Stimulated activated CD8-positive, alpha-beta memory T cell treated with anti-CD3 and anti-CD28 coated beads, Interleukin-12 subunit alpha, Interleukin-12 subunit beta, amount 100 ng/mL, for 1 hour (primary cell): Measurements from ENCODE around the gene SRM.
A peak's percentile ranks its signal among the peaks of the same experiment; 100 is the strongest.
"Not testable (repeated sequence)": the region's sequence is repeated elsewhere in the genome, so short reads cannot be mapped to it uniquely, and the experiment has no call there.

Experiments
- DNase-seq: peaks from one replicate; pipeline ENCODE4 v3.0.0-alpha.2; 2020; ENCODE audit warnings: low read depth

The SRM gene

DNA sequence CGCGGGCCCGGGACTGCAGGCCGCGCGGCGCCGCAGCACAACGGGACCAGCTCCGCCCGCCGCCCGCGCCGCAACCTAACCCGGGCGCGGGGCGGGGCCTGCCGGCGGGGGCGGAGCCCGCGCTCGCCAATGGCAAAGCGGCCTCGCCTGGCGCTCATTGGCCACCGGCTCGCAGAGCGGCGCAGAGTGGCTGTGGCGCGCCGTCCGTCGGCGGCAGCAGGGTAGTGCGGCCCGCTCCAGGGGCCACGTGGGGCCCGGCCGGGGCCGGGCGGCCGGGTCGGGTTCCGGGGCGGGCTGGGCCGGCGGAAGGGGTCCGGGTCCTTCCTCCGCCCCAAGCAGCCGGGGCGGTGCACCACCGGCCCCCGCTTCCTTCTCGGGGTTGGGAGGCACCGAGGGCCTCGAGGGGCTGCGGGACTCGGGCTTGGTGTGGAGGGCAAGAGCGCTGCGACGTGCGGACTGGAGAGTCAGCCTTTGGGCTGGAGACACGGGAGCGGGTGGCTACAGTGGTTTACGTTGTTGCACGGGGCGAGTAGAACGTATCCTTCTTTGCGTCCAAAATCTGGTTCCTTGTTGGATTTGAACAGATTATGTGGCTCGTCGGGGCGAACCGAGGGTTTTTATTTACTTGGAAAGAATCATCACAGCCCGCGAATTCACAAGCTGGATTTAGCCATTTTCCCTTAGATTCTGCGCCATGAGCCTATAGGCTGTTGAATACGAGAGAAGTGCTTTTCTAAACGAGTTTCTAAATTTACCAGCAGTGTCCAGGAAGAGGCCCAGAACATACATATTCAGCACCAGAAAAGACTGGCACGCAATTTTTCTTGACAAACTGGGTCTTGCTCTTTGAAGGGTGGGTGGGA, at the start of gene SRM:
Gene SRM, minus strand, starts transcription at position 51 of the 863 bp plus-strand sequence. CDS start 75 bp downstream, outside the sequence.
- peak; percentile 75 for DNase-seq

DNA sequence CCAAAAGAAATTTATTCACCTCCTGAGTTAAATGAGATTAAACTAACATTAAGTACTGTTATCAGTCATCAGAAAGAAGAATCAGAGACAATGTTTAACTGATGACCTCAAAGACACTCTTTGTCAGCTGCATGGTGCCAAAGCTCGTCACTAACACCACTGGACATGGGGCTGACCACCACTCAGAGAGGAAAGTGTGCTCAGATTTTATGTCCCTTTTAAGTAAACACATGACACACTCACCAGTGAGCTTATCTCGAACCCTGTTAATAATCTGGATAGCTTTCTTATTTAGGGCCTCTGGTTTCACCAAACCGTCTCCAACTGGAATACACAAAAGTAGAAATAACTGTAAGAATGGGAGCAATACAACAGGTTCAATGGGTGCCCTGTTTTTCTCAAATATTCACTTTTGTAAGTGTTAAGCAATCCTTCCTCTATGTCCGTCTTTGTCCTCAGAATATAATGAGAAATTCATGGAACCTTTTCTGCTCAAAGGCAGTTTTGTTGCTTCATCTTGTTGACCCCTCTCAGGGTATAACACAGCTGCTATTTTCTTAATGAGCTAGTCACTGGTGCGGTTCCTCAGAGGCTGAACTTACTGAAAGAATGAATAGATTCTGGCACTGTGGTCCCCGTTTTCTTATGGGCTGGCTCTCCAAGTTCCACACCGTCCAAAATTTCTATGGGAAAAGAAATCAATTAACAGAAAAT, 49.4 kb upstream of the SRM start:
- DNase-seq, result no peak

DNA sequence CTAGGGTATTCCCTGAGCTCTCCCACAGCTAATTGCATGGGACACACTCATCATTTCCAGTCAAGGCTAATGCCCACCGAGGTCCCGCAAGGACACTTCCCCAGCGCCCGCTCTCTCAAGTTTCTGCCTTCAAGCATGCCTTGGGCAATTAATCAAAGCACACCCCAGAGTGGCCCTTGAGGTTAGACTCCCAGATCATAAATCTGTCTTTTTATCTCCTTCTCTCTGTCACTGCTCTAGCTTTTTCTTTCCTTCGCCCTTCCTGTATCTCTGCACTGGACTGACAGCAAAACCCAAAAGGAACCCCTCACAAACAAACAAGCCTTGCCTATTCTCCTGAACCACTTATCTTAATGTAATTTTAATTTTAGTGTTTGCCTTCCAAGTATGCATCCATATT, 47.8 kb upstream of the SRM start:
- no peak for DNase-seq

DNA sequence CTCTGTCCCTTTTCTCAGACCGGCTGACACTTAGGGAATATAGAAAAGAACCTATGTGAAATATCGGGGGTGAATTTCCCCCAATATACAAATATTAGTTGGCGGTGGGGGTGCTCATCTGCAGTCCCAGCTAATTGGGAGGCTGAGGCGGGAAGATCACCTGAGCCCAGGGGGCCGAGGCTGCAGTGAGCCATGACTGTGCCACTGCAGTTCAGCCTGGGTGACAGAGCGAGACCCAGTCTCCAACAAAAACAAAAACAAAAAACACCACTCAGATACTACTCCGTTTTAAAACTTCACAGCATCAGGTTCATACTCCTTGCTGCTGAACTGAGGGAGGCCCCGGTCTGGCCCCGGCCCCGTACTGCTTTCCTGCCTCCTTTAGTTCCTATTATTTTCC, 45.8 kb upstream of the SRM start:
- DNase-seq, result no peak

DNA sequence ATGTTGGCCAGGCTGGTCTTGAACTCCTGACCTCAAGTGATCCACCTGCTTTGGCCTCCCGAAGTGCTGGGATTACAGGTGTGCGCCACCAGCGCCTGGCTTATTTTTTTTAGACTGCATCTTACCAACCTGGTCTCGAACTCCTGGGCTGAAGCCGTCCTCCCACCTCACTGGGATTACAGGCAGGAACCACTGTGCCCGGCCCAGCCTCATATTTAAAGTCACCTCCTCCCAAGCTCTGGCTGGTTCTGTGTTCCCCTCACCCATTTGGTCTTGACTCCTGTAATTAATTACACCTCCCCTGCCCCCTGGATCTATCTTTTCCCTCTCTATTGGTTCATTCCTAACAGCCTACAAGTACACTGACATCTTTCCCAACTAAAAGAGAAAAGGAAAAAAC, 41.5 kb upstream of the SRM start:
- no peak for DNase-seq

DNA sequence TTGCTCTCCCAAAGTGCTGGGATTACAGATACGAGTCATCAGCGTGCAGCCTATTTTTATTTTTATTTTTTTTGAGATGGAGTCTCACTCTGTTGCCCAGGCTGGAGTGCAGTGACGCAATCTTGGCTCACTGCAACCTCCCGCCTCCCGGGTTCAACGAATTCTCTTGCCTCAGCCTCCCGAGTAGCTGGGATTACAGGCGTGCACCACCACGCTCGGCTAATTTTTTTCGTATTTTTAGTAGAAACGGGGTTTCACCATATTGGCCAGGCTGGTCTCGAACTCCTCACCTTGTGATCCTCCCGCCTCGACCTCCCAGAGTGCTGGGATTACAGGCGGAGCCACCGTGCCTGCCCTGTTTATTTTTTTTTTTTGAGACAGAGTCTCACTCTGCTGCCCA, 41.0 kb upstream of the SRM start:
- DNase-seq, result not testable (repeated sequence)

DNA sequence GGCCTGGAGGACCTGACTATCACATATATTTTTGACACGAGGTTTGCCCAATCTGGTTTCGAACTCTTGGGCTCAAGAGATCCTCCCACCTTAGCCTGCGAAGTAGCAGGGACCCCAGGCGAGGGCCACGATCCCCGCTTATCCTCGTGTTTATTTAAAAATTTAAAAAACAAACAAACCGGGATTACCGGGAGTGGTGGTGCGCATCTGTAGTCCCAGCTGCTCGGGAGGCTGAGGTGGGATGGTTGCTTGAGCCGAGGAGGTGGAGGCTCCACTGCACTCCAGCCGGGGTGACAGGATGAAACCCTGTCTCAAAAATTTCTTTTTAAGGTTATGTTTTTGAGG, 40.3 kb upstream of the SRM start:
- DNase-seq, result no peak

DNA sequence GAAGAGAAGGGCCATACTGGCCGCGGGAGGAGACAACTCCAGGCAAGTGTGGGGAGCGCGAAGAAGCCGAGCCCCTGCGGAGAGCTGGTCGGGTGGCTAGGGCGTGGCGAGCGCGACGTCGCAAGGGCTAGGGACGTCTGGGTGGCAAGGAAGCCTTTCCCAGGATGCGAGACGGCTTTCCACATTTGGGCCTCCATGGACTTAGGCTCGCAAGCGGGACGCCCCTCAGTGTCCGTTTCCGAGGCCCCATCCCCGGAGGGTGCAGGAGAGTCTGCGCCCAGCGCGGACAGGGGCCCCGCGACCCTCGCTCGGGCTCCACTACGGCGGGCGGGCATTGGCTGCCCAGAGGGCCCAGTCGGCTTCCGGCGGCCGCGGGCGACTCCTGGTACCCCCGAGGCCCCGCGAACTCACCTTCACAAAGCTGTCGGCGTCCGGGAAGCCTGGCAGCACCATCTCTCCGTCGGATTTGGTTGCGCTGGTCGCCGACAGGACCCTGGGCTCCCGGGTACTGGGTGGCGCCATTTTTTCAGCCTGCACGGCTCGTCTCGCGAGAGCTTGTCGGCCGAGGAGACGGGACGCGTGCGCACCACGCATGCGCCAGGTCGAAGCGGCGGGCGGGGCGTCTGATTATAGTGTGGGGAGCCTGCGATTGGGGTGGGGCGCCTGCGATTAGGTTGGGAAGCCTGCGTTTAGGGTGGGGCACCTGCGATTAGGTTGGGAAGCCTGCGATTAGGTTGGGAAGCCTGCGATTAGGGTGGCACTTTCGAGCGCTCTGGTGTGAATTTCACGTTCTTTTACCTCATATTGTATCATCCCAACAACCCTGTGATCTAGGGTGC, 39.7 kb upstream of the SRM start, which contains the start of gene EXOSC10:
Gene EXOSC10, minus strand, starts transcription at position 560 of the 839 bp plus-strand sequence. Its CDS starts 38 bp downstream, at position 522.
- peak; percentile 90 for DNase-seq

DNA sequence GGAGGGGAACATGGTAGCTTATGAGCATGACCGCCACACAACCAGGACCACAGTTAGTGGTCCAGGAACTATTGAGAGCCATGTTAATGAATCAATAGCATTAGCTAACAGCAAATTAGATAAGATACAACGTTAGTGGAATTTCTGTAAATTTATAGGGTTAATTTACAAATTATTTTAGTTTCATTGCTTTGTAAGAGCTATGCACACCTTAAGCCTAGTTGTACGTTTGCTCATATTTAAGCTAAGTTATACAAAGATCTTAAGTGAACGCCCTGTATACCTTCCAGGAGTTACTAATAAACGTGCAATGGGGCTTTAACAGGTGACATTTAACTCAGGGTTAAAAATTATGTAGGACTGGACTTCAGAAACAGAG, 39.1 kb upstream of the SRM start:
- DNase-seq, result no peak

DNA sequence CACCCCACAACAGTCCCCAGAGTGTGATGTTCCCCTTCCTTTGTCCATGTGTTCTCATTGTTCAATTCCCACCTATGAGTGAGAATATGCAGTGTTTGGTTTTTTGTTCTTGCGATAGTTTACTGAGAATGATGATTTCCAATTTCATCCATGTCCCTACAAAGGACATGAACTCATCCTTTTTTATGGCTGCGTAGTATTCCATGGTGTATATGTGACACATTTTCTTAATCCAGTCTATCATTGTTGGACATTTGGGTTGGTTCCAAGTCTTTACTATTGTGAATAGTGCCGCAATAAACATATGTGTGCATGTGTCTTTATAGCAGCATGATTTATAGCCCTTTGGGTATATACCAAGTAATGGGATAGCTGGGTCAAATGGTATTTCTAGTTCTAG, 24.0 kb upstream of the SRM start:
- DNase-seq, result not testable (repeated sequence)

DNA sequence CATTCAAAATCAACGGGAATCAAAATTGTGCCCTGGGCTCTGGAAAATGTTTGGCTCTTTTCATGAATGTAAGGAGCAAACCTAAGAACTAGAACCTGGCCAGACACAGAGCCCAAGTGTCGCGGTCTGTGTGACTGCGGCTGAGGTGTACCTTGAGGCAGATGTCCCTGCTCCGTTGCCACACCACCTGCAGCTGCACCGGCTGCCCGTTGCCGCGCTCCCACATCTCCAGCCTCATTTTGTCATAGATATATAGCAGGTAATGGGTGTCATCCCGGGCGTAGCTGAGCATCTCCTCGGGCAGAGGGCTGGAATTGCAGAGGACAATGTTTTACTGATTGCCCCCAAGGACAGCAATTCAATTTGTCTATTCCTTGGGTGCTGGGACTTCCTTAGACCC, 21.1 kb upstream of the SRM start:
- DNase-seq, result no peak

DNA sequence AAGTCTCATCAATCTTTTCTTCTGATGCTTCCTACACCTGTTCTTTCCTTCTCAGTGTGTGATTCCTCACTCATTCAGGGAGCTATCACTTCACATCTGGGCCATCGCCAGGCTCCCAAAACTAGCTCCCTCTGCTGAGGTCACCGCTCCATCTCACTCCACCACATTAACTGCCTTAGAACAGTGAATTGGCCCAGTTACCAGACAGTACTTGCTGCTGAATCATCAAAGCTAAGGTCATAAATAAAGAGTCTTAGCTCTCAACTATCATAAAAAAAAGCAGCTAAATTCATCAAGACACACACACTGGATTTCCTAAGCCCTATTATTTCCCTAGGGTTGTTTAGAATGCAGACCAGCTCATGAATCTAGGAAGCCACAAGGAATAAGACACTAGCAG, 18.8 kb upstream of the SRM start:
- no peak for DNase-seq

DNA sequence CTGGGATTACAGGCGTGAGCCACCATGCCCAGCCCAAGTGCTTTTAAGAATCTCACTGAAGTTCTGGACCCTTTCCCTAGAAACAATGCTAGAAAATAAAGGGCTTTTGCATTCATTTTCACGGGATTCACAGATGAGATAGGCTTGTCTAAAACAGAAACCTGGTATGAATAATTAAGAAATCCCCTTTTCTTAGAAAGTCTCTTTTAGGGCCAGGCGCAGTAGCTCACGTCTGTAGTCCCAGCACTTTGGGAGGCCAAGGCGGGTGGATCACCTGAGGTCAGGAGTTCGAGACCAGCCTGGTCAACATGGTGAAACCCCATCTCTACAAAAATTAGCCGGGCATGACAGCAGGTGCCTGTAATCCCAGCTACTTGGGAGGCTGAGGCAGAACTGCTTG, 13.6 kb upstream of the SRM start:
- not testable (repeated sequence) for DNase-seq

DNA sequence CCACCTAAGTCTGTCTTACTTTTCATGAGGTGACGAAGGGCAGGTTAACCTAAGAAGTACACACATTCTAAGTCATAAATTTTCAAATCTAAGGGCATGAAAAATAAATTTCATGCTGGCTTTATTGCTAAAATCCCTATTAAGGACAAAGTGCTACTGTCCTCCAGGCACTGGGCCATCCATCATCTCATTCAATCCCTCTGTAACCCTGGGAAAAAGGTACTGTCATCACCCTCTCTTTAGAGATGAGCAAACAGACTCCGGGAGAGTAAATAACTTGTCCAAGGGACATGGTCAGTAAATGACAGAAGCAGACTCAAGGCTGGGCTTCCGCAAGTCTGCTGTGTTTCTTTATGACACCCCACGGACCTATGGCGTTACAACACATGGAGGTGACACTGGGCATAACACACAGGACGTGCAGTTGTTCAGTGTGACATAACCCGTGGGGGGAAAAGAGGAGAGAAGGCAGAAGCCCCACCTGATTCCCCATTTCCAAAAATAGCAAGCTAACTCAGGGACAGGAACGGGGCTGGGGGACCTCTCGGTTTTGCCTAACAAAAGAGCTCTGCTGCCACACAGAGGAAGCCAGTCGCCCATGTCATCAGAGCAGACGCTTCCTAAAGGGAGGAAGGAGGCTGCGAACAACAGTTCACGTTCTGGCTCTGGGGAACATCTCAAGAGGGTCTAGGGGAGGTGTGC, 12.5 kb upstream of the SRM start:
- DNase-seq, result no peak

DNA sequence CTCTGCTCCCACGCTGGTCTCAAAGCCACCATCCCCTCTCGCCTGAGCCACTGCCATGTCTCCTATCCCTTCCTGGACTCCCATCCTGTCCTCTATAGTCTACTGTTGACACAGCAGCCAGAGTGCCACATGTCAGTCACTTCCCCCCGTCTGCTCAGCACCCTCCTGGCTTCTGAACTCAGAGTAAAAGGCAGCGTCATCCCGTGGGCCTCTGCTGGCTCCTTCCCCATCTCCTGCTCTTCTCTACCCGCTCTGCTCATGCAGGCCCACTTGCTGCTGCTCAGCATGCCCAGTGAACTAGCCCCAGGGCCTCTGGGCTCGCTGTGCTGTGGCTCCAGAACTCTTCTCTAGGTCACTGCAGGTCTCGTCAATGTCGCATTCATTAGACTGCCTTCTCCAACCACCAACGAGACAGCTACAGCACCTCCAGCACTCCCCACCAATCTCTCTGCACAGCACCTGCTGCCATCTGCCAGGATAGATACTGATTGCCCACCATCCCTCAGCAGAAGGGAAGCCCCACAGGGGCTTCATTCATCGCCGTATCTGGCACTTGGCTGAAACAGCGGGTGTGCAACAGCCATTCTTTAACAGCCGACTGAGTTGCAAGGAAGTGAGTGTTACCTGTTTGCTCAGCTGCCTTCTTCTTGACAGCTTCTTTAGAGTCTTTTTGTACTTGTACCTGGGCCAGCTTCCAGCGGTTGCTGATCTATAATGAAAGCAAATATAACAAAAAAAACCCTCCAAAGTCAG, 11.8 kb upstream of the SRM start:
- DNase-seq, result no peak

DNA sequence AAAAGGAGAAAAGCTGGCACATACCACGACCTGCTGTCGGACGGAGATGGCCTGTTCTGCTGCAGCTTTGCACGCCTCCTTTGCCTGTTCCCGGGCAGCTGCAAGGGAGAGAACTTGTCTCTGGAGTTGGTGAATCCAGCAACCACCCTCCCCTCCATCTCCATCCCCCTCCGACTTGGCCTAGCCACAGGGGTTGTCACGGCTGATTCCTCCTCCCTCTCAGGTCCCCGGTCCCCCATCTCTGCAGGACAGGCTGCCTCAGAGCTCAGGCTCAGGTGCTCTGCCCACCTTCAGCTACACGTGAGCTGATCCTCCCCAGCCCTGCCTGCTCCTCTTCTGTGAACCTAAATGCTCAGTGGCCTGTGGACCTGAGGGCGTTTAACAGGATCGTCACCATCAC, 11.1 kb upstream of the SRM start:
- no peak for DNase-seq

DNA sequence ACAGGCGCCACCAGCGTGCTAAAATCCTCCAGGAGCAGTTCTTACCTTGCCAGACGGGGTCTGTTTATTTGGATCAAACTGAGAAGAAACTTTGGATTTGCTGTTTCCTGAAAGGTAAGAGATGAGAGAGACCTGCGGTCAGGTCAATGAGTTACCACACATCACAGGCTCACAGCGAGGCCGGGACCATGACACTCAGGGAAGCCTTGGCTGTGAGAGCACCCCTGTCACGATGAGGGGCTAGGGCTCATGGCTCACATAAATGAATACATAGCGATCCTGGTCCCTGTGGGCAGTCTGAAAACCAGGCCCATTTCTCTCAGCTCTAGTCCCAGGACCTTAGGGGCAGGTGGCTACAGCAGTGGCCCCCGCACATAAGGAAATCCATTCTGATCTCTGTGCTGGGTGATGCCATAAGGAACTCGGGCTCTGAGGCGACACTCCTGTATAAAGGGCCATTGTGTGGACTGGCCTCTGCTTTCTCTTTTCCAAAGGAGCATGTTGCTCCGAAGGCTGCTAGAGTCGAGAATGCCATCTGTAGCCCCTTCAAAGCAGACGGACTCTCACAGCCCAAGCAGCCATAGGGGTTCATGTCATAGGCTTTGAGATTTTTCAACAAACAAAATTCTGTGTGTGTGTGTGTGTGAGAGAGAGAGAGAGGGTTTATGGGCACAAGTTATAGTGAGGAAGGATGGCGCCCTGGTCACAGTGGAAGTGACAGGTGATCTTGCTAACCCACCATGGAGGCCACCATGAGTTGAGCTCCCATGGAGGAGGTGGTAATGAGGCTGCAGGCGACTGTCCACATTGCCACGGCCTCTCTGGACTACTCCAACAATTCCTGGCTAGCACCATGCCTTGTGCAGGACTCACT, 9.0 kb upstream of the SRM start:
- DNase-seq, result no peak

DNA sequence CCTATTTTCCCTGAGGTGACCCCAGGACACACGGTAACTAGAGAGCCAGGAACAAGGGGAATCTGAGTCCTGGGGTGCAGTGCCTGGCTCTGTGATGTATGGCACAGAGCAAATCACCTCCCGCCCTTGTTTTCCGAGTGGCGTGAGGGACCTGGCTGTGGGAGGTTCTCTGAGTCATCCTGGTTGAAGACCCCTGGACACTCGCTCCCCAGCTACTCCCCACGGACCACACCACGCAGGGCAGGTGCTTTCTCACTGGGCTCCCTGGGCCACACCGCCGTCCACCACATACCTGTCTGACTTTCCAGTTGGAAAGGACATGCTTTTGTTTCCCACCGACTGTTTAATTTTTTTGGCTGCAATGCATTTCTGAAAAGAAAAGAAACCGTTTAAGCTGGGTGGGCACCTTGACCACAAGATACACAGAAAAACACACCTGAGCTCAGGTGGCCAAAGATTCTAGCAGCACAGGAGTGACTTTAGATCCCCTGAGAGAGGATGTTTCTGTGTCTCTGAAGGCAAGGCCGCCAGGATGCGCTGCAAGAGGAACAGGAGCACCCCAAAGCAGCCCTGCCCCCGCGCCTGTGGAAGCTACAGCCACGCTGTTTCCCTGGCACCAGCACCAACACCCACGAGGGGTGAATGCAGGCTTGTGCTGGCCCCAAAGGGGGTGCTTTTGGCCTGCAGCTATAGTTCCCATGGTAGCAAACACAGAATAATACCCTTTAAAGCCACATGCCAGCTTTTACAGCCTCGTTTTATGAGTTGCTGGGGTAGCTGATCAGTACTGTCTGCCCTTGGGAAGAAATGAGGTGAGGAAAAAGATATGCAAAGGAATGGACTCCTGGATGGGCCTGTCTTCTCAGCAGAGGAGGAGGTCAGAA, 8.1 kb upstream of the SRM start:
- no peak for DNase-seq

DNA sequence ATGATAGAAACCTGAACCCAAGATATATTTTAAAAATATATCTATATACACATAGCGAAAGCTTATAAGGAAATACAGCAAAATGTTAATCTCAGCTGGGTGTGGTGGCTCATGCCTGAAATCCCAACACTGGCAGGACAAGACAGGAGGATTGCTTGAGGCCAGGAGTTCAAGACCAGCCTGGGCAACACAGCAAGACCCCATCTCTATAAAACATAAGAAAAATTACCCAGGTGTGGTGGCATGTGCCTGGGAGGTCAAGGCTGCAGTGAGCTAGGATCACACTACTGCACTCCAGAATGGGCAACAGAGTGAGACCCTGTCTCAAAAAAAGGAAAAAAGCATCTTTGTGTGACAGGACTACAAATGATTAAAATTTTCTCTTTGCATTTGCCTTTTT, 6.0 kb upstream of the SRM start:
- DNase-seq, result no peak
